HG02588 (cell line): Measurements from ENCODE around the gene DUSP5.
A peak's percentile ranks its signal among the peaks of the same experiment; 100 is the strongest.
"Not testable (repeated sequence)": the region's sequence is repeated elsewhere in the genome, so short reads cannot be mapped to it uniquely, and the experiment has no call there.

ENCODE experiments used
- ATAC-seq: cut with Tn5 transposase; IDR thresholded peaks from one replicate; pipeline ENCODE4 v1.9.1; 2021; ENCODE audit warnings: mild to moderate bottlenecking, moderate library complexity; ENCODE audit not compliant: unreplicated experiment

The DUSP5 gene

DNA sequence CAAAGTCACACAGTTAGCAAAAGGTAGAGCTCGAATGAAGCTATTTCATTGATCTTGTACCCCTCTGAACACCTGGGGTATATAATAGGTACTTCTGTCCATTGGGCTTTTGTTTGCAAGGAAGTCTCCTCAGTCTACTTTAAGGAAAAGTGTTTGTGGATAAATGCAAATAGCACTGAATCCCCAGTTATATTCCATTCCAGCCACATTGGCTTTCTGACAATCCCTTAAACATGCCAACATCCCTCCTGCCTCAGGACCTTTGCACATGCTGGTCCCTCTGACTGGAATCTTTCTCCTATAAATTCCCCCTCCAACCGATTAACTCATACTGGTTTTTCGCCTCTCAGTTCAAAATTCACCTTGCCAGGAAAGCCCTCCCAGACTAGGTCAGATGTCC, 17.1 kb downstream of the DUSP5 start:
- no peak for ATAC-seq

DNA sequence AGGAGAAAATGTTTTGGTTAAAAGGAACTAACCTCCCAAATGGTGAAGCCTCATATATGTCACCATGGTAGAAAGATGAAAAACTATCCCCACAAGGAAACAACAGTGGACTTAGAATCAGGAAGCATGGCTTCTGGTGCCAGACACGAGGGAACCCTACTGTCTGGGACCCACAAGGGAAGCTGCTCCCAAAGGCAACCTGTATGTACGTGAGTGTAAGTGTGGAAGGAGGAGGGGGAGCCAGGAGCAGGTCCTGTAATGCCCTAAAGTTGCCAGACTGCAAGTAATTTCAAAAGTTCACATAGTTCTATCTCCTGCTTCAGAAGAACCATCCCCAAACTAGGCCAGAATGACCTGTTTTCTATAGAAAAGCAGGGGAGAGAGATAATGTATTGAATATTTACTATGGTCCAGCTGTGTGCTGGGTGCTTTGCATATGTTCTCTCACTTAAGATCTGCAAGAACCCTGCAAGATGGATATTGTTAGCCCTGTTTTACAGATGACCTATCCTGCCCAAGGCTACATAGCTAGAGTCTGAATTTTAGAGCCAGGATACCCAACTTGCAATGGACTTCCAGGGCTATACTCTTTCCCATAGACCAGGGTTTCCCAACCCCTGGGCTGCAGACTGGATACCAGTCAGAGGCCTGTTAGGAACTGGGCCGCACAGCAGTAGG, 19.2 kb downstream of the DUSP5 start:
- no peak for ATAC-seq

DNA sequence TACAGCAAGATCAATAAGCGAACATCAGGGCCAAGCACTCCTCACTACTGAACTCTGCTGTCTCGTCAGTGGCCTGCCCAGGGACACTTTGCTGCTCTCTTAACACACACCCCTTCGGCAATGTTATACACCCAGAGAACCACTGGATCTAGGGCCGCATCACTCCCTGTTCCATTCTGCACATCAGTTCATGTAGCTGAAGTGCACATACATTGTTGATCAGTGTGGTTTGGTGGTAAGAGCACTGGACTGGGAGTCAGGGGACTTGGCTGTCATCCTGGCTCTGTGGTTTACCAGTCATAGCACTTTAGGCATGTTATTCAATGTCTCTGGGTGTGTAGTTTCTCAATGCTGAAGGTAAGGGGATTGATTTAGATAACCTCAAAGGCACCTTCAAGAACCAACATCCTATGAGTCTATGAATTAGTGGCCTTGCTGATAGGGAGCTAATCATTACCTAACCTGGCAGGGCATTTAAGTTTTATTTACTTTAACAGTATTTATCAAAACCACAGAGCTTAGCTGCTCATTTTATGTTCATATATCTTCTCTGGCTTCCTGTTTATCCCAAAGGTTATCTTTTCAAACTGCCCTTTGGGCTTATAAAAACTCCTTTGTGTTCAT, 24.8 kb downstream of the DUSP5 start:
- no peak for ATAC-seq

DNA sequence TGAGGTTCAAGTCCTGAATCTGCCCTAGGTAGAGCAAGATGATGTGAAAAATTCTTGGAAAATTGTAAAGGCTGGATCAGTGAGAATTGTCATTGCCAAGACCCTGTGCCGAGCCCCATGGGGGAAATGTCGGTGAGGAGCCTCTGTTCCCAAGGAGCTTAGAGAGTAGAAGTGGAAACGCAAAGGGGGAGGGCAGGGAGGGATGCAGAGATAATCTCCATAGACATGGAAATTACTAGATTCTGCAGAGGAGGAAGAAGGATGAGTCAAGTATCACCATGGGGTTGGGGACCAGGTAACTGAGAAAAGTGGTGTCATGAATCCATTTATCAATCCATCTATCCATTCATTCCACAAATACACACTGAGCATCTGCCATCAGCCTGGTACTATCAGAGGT, 26.0 kb downstream of the DUSP5 start:
- ATAC-seq: no peak

DNA sequence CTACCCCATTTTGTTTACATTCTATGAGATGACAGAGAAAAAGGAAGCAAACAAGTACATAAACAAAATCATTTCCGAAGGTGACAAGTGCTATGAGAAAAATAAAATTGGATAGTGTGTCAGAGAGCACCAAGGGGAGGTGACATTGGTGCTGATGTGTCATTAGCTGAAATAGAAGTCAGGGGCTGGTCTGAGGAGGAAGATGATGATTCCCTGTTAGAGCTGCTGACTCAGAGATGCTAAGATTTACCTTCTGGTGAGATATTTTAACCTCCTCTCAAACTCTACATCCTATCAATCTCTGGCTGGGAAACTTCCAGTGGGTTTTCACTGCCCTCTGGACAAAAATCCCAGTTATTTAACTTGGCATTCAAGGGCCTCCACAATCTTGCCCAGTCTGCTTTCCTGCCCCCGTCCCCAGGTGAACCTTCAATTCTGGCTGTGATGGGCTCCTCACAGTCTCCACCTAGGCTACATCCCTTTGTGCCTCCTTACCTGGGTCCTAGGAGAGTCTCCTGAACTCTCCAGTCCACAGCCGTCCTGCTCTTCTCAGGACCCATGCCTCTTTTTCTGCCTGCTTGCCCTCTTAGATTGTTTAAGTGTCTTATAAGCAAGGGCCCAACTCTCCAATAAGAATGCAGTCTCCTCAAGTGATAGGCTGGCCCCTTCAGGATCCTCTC, 26.6 kb downstream of the DUSP5 start:
- no peak for ATAC-seq

DNA sequence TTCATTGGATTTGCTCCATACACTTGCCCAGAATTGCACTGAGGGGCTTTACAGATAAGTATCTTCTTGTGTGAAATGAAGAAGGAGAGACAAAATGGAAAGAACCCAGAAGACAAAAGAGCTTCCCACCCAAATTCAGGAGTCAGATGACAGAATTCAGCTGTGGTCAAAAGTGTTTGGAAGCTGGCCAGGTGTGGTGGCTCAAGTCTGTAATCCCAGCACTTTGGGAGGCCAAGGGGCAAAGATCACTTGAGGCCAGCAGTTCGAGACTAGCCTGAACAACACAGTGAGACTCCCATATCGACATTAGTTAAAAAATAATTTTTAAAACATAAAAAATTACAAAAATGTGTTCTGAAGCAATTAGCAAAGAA, 27.1 kb downstream of the DUSP5 start:
- ATAC-seq: no peak

- no peak for ATAC-seq
Observed at GRCh38 chr10:110525349-110526260, 27.9 kb downstream of the DUSP5 start.

- no peak for ATAC-seq
Observed at GRCh38 chr10:110527731-110528171, 30.0 kb downstream of the DUSP5 start.

DNA sequence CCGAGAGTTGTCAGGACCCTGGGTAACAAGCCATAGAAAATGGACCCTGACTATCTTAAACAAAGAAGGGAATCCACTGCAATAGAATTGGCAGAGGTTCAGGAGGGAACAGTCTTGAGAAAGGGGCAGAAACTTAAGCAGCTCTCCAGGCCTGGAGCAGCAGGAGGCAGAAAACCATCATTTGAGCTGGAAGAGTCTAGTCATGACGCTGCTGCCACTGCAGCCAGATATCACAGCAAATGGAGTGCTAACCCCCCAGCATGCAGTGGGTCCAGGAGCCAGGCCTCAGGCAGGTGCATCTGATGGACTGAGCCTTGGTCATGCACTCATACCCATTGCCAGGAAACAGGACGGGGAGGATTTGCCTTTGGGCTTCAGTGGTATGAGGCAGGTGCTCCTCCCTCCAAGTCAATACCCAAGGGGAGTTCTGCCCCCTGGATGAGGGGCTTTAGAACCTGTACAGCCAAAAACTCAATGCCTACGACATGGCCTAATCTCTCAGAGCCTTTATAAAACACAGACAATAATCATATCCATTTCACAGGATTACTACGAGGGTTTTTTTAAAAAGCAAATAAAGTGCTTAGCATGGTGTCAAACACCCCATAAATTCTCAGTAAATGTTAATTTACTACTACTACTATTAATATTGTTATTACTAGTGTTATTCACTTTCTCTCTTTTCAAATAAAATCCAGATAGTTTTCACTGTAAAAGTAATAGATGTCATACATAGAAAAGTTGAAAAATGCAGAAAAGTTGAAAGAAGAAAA, 30.7 kb downstream of the DUSP5 start:
- peak; percentile 20 for ATAC-seq

DNA sequence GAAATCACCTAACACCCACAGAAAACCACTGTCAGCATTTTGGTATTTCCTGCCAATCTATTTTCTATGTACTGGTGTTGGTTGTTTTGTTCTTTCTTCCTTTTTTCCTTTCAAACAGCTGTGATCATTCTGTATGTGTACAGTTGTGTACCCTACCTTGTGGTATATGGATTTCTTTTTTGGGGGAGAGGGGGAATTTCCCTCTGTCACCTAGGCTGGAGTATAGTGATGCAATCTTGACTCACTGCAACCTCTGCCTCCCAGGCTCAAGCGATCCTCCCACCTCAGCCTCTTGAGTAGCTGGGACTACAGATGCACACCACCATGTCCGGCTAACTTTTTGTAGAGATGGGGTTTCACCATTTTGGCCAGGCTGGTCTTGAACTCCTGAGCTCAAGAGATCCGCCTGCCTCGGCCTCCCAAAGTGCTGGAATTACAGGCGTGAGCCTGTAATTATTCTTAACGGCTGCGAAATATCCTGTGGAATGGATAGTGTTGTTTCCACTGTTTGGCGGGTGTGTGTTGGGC, 31.4 kb downstream of the DUSP5 start:
- peak; percentile 79 for ATAC-seq

DNA sequence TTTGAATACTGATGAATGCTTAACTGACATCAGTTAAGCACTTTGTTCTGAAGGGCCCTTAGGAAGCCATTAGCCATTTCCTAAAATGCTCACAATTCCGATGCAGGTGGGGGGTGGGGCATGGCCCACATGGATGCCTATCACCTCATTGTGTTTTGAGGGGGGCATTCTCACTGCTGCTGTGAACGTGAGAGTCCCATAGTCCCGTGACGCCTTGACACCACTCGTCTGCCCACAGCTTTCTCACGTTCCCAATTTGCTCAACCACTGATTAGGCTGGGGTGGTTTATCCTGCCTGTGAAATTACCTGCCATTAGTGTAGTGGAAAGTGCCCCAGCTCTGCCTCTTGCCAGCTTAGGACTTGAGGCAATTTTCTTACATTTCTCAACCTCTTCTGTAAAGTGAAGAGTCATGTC, 31.9 kb downstream of the DUSP5 start:
- ATAC-seq: no peak

DNA sequence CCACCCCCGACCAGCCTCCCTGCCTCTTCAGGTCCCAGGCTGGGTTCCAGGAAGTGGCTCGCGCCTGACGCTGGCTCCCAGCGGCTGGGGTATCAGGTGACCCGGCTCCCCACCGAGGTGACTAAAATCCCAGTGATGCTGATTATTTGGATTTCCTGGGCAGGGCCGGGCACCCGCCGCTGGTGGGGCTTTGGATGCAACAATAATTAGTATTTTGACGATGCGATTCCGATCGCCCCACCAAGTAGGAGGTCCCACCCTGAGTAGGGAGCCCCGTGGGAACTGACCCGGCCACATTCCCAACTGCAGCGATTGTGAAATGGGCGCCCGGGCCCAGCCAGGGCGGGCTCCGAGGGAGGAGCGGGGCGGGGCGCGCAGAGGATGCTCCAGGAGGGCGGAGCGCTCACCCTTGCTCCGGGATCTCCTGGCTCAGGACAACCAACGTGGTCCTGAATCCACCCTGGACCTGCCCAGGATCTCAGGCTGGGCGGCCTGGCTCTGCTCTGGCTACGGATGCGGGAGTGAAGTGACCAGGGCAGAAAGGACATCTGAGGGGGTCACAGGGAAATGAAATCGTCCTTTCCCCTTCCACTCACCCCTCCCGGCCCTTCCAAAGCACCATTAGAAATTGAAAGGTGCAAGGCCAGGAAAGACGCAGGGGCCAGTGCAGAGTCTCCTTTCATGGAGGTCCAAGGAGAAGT, 32.6 kb downstream of the DUSP5 start:
- ATAC-seq: no peak

- no peak for ATAC-seq
Observed at GRCh38 chr10:110531687-110532086, 34.0 kb downstream of the DUSP5 start.

DNA sequence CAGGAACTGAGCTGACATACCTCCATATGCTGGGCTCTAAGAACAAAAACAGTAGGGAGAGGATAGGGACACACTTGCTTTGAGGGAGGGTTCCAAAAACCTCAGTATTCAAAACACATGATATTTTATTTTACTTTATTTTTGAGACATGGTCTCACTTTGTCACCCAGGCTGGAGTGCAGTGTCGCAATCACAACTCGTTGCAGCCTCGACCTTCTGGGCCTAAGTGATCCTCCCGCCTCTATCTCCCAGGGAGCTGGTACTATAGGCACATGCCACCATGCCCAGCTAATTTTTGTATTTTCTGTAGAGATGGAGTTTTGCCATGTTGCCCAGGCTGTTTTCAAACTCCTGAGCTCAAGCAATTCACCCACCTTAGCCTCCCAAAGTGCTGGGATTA, 34.9 kb downstream of the DUSP5 start:
- ATAC-seq: not testable (repeated sequence)

DNA sequence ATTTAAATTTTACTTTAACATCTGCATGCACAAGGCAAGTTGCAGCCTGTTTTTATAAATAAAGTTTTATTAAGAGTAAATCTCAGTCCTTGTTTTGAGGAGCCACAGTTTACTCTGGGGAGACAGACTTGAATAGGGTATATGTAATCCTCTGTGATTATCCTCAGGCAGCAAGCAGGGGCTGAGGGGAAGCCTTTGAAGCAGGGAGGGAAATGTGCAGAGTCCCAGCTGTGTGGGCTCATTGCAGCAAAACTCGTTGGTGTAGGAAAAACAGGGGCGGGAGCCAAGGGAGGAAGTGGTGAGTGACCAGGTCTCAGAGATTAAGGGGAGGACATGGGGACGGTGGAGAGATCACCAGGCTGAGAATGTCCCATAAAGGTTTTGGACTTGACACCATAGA, 35.4 kb downstream of the DUSP5 start:
- no peak for ATAC-seq

GRCh38 chr10:110534571-110534970, 36.9 kb downstream of the DUSP5 start:
- no peak for ATAC-seq

- peak; percentile 88 for ATAC-seq
Observed at GRCh38 chr10:110535958-110536891, 38.5 kb downstream of the DUSP5 start.

- ATAC-seq: no peak
Observed at GRCh38 chr10:110539091-110539490, 41.4 kb downstream of the DUSP5 start.
